ENCODE data around the gene AFF4. TPM values are rescaled to one million over a fixed set of nuclear protein-coding genes. Genes with fewer than 3 reads are reported as not detected.
A peak's percentile ranks its signal among the peaks of the same experiment; 100 is the strongest.

The AFF4 gene
- total and polyA plus RNA-seq, 2 of the 4 experiments (the other 2 are of a cell fraction): 27.3 to 57.2 TPM

DNA sequence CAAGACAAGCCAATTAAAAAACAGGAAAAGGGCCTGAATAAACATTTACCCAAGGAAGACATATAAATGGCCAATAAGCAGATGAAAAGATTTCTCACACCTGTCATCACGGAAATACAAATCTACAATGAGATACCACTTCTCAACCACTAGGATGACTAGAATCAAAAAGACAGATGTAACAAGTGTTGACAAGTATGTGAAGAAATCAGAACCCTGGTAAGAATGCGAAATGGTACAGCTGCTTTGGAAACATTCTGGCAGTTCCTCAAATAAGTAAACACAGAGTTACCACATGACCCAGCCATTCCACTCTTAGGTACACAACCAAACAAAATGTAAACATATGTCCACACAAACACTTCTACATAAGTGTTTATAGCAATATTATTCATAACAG is 57.5 kb downstream of the AFF4 start:
- Histone ChIP-seq H3K18ac (ENCODE audit: low read depth, low read length) (no peak overlapping the region), H2BK15ac (ENCODE audit: low read depth, low read length) (no peak overlapping the region), H3K4me3 (ENCODE audit: insufficient read depth, low read depth, low read length) (no peak overlapping the region), H3K36me3 (ENCODE audit: control insufficient read depth, insufficient read depth, low read length) (peaks cover 11% of the 10 kb centered on the region), H3K4me2 (ENCODE audit: low read depth, low read length) (no peak overlapping the region), H3K27me3 (ENCODE audit: control insufficient read depth, insufficient read depth, low read length) (no peaks in the 10 kb centered on the region), H4K8ac (ENCODE audit: low read depth in 2 of 2, low read length in 2 of 2) (no peak overlapping the region), H2BK20ac (ENCODE audit: low read depth, low read length) (no peak overlapping the region), H3K14ac (replicated peaks; ENCODE audit: low read depth, low read length) (no peak overlapping the region), H2BK120ac (ENCODE audit: low read depth, low read length) (no peak overlapping the region), H2BK5ac (ENCODE audit: low read depth, low read length, poor library complexity, severe bottlenecking) (no peak overlapping the region), H3K9me1 (ENCODE audit: insufficient read depth, low read length) (peaks cover 2% of the 10 kb centered on the region; the same call in 1 of the 2 replicates), H3K4ac (ENCODE audit: low read depth, low read length) (no peak overlapping the region), H2AFZ (replicated peaks; ENCODE audit: low read length, poor library complexity) (no peak overlapping the region), H2AK9ac (replicated peaks; ENCODE audit: low read depth, low read length, poor library complexity) (no peak overlapping the region), H3K27ac (ENCODE audit: insufficient read depth, low read length) (no peak overlapping the region), H4K20me1 (ENCODE audit: insufficient read depth, low read length) (peaks cover 48% of the 10 kb centered on the region), H4K91ac (ENCODE audit: insufficient read depth, low read depth, low read length) (no peak overlapping the region), H3K56ac (ENCODE audit: extremely low read depth, insufficient read depth, low read length) (no peak overlapping the region), H3K9me3 (ENCODE audit: control insufficient read depth, insufficient read depth, low read length) (no peaks in the 10 kb centered on the region), H3K4me1 (ENCODE audit: control insufficient read depth, insufficient read depth, low read length) (no peaks in the 10 kb centered on the region), H3K79me1 (ENCODE audit: low read depth in 1 of 2, low read length in 2 of 2) (peaks cover 28 to 61% of the 10 kb centered on the region in 2 experiments), H2AK5ac (ENCODE audit: low read depth, low read length) (no peak overlapping the region), H4K5ac (ENCODE audit: low read depth, low read length) (no peak overlapping the region), H3K23ac (ENCODE audit: low read depth, low read length) (no peak overlapping the region), H3K9ac (ENCODE audit: low read depth, low read length) (no peak overlapping the region)
- CTCF ChIA-PET: no interaction called here
- in situ Hi-C loops (cut with MboI; ENCODE audit: low sequenced_read_pairs): no loop called here
- ATAC-seq (ENCODE audit: low read depth): peak; percentile 68
- no CpG with 5 or more reads among the region's 2 CpGs for WGBS, 2 experiments (ENCODE audit: extremely low coverage in 2 of 2, insufficient read length in 1 of 2)
- TF ChIP-seq MAZ (IDR thresholded peaks at IDR 0.05; ENCODE audit: borderline replicate concordance, low read depth, low read length) (no peak), RFX5 (IDR thresholded peaks at IDR 0.05; ENCODE audit: low read depth, low read length) (no peak), FOS (IDR thresholded peaks at IDR 0.05; ENCODE audit: low read depth, low read length) (no peak)
- TF ChIP-seq, protein P1, sequence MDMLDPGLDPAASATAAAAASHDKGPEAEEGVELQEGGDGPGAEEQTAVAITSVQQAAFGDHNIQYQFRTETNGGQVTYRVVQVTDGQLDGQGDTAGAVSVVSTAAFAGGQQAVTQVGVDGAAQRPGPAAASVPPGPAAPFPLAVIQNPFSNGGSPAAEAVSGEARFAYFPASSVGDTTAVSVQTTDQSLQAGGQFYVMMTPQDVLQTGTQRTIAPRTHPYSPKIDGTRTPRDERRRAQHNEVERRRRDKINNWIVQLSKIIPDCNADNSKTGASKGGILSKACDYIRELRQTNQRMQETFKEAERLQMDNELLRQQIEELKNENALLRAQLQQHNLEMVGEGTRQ (IDR thresholded peaks at IDR 0.05; ENCODE audit: low read depth, low read length): peak; percentile 31; the same call in 1 of the 2 replicates
- DNase-seq: peak; percentile 50
- dilution Hi-C loops (cut with HindIII; ENCODE audit: low sequenced_read_pairs, unreplicated experiment): no loop called here
- intact Hi-C loops (cut with micrococcal nuclease): no loop called here
- POLR2A ChIA-PET (ENCODE audit: unreplicated experiment): no interaction called here
- BruUV-seq (replicated peaks): no TSS peak
